GM12873 (cell line): Measurements from ENCODE around the gene GAB3.

Experiments
- TF ChIP-seq, protein P1 (sequence below): IDR thresholded peaks from 2 replicates; pipeline ENCODE4 v1.5.1; 2012; ENCODE audit warnings: low read depth, mild to moderate bottlenecking, moderate library complexity, low read length, control low read depth; ENCODE audit not compliant: insufficient read depth; ENCODE audit errors: missing control alignments

The GAB3 gene

DNA sequence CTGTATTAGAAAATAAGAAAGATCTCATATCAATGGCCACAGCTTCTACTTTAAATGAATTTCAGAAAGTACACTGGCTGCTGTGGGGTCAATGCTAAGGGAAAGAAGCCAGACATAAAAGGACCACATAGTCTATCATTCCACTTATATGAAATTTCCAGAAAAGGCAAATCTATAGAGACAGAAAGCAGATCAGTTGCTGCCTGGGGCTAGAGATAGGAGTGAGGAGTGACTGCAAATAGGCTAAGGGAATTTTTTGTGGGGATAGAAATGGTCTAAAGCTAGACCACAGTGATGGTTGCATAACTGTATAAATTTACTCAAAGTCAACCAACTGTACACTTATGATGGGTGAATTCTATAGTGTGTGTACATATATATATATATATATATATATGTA lies 8.3 kb downstream of the GAB3 start:
- TF ChIP-seq, protein P1, sequence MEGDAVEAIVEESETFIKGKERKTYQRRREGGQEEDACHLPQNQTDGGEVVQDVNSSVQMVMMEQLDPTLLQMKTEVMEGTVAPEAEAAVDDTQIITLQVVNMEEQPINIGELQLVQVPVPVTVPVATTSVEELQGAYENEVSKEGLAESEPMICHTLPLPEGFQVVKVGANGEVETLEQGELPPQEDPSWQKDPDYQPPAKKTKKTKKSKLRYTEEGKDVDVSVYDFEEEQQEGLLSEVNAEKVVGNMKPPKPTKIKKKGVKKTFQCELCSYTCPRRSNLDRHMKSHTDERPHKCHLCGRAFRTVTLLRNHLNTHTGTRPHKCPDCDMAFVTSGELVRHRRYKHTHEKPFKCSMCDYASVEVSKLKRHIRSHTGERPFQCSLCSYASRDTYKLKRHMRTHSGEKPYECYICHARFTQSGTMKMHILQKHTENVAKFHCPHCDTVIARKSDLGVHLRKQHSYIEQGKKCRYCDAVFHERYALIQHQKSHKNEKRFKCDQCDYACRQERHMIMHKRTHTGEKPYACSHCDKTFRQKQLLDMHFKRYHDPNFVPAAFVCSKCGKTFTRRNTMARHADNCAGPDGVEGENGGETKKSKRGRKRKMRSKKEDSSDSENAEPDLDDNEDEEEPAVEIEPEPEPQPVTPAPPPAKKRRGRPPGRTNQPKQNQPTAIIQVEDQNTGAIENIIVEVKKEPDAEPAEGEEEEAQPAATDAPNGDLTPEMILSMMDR = no peak

DNA sequence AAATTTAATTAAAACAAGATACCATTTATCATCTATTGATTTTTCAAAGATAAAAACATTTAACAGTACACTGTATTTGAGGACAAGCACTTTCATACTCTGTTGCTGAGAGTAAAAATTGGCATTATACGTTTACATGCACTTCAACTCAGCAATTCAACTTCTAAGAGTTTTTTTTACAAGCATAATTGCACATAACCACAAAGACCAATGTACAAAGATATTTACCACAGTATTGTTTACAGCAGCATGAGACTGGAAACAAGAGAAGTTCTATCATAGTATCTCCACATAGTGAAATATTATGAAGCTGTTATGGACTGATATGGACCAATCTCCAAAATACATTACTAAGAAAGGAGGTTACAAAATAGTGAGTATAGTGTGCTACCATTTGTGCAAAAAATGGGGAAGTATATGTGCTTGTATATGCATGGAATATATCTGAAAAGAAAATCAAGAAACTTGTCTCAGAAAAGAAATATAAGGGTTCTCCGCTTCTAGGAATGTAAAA lies 10.9 kb downstream of the GAB3 start:
- TF ChIP-seq, protein P1 = no peak

DNA sequence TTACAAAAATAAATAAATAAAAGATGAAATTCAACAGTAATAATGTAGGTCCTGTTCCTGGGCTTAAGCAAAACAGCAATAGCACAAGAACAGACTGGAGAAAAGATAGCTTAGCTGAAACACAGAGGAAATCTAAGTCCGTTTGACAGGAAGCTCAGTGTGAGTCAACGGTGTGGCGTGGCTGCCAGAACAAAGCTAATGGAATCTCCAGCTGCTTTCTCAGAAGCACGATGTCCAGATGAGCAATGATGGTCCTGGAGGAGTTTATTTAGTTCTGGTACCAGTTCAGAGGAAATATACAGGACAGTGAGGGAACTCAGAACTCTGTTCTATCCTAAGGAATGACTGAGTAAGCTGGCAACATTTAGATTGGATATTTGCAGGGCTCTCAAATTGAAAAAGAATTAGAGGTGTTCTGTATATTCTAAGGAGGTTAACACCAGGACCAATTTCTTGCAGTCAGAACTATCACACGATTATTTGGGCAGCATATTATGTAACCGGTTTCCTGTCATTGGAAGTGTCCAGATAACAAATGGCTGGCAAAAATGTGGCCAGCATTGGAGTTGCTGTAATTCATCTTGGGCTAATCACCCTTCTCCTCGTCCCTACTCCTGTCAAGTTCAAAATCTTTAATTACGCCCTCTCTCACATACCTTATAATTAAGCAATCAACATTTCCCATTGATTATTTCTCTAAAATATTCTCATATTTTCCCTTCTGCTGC lies 12.7 kb downstream of the GAB3 start:
- TF ChIP-seq, protein P1 = no peak

DNA sequence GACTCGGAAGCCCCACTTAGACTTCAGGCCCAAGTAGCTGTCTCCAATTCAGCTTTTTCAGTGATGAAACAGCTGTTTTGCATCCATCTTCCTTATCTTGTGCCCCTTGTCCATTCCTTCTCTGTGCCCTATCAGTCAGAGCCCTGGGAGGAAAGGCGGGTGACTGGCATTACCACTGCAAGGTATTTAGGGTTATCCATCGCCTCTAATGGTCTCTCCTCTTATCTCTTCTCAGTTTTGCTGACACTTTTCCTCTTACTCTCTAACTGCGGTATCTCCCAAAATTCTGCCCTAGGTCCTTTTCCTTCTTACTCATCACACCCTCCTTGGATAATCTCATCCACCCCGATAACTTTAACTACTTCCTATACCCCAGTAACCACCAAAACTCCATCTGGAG lies 13.7 kb downstream of the GAB3 start:
- TF ChIP-seq, protein P1 = no peak

DNA sequence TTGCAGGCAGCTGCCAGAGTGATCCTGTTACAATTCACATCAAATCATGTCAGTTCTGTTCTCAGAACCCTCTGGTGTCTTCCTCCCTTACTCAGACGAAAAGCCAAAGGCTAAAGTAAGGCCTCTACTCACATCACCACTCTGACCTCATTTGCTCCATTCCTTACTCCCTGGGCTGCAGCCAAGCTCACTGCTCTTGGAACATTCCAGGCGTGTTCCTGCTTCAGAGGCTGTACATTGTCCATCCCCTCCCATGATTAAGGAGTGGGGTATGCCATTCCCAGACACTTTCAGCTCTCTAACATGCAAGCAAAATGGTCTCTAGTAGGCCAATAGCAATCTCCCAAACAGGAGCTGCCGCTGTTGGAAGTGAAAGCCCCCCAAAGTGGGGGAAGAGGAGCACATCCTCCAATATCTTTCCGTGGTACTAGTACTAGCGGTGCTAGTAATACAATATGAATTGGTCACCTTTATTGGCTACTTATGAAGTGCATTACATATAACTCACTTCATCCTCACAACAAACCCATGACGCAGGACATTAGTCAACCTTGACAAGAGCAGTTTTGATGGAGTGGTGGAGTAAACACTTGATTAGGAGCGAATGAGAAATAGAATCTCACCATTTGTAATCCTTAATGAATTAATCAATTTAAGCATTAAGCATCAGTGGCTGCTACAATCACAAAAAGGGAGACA lies 15.0 kb downstream of the GAB3 start:
- TF ChIP-seq, protein P1 = no peak

DNA sequence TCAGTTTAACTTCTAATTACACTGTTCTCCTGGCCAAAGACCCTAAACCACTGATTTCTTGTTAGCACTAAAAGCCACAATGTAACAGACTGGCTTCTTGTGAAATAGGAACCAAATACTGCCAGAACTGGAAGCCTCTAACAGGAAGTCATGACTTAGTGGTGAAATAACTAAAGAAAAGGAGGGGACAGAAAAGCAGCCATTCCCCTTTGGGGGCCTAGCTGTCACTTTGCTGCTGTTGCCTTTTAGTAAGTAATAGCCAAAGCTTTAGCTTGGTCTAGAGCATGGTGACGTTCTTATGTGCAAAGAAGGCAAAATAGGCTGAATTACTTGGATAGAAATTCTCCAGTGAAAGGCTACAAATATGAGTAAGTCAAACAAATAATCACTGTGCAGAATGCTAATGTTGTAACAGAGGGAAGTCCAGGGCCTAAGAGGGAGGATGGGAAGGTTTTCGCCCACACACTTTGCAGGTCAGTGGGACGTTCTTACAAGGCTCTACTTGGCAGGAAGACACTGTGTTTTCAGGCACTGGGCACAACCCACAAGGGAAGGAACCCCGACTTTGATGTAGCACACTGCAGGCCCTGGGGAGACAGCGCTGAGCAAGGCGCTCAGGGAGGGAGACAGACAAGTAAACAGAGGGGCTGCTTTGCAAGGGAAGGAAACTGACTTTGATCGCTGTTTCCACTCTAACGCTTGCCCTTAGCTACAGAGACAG lies 16.7 kb downstream of the GAB3 start:
- TF ChIP-seq, protein P1 = no peak

DNA sequence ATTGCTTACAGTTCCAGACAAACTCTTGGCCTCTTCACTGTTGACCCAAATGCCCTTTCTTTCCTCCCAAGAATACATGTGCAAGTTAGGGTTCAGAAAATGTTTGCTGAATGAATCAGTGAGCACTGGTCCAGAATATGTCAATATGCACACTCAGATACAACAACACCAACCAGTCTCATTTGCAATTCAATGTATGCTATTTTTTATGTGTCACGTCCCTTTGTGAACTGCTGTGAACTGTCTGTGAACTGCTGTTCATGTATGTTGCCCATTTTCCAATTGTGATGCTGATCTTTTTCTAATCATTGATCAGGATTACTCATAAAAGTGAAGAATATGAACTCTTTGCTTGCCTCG lies 17.8 kb downstream of the GAB3 start:
- TF ChIP-seq, protein P1 = no peak
